ENCODE results near the gene SLC12A1. TPM values are rescaled to one million over a fixed set of nuclear protein-coding genes. Genes with fewer than 3 reads are reported as not detected.

The SLC12A1 gene
- total RNA-seq, 1 donor from 2014 or later: not detected

GRCh38 chr15:48336940-48337339 lies 130.8 kb downstream of the SLC12A1 start:
- no peak overlapping the region for H3K27ac Mint-ChIP-seq (ENCODE audit: unreplicated experiment)
- DNase-seq (ENCODE audit: low spot score): no peak
- H3K4me1 Mint-ChIP-seq (ENCODE audit: low read depth): peaks cover 23% of the 10 kb centered on the region
- no peak overlapping the region for H3K4me3 Mint-ChIP-seq (ENCODE audit: unreplicated experiment)
- H3K27me3 Mint-ChIP-seq (ENCODE audit: low read depth): no peaks in the 10 kb centered on the region
- peaks cover 11% of the 10 kb centered on the region for H3K36me3 Mint-ChIP-seq (ENCODE audit: low read depth)
- no peaks in the 10 kb centered on the region for H3K9me3 Mint-ChIP-seq (ENCODE audit: low read depth)
- peak; percentile 69 for TF ChIP-seq CTCF (IDR thresholded peaks at IDR 0.05)

- DNase-seq (ENCODE audit: low spot score): no peak
- Mint-ChIP-seq H3K9me3 (ENCODE audit: low read depth) (no peaks in the 10 kb centered on the region), H3K27ac (ENCODE audit: unreplicated experiment) (no peak overlapping the region), H3K4me1 (ENCODE audit: low read depth) (peaks cover 19% of the 10 kb centered on the region), H3K36me3 (ENCODE audit: low read depth) (peaks cover 12% of the 10 kb centered on the region), H3K4me3 (ENCODE audit: unreplicated experiment) (no peak overlapping the region), H3K27me3 (ENCODE audit: low read depth) (no peaks in the 10 kb centered on the region)
- no peak for TF ChIP-seq CTCF (IDR thresholded peaks at IDR 0.05)
Measured at GRCh38 chr15:48337607-48338006, 131.5 kb downstream of the SLC12A1 start.

DNA sequence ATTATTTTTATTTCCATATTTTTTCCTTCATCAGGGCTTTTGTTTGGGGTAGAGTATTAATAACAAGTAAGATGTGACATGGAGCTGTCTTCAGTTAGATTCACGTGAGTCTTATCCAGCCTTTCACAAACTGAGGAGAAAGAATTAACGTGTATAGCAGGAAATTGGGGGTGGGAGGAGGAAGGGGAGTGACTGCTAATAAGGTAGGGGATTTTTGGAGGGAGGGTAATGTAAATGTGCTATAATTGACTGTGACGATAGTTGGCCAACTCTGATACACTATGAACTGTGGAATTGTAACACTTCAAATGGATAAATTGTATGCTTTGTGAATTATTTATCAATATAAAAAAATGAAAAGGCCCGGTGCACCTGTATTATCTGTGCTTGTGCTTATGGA lies 134.0 kb downstream of the SLC12A1 start:
- H3K27me3 Mint-ChIP-seq (ENCODE audit: low read depth): no peaks in the 10 kb centered on the region
- no peak for DNase-seq (ENCODE audit: low spot score)
- H3K36me3 Mint-ChIP-seq (ENCODE audit: low read depth): peaks cover 12% of the 10 kb centered on the region
- H3K4me3 Mint-ChIP-seq (ENCODE audit: unreplicated experiment): no peak overlapping the region
- peaks cover 4% of the 10 kb centered on the region for H3K4me1 Mint-ChIP-seq (ENCODE audit: low read depth)
- no peak for TF ChIP-seq CTCF (IDR thresholded peaks at IDR 0.05)
- no peak overlapping the region for H3K27ac Mint-ChIP-seq (ENCODE audit: unreplicated experiment)
- no peaks in the 10 kb centered on the region for H3K9me3 Mint-ChIP-seq (ENCODE audit: low read depth)

DNA sequence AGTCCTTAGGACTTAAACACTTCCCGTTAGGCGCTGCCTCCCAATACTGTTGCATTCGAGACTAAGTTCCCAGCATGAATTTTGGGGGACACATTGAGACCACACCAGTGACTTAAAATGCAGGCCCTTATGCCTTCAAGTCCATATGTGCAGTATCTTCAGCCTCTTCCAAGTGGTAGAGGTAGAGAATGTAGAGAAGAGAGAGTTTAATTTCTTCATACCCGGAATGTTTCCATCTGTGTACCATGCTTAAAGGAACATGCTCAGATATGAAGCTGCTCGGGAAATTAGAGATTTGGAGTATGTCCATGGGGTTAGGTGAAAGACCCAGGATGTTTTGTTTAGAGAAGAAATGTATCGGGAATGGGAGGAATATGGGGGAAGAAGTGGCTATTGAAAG lies 137.8 kb downstream of the SLC12A1 start:
- no peak for TF ChIP-seq CTCF (IDR thresholded peaks at IDR 0.05)
- no peaks in the 10 kb centered on the region for H3K27me3 Mint-ChIP-seq (ENCODE audit: low read depth)
- H3K36me3 Mint-ChIP-seq (ENCODE audit: low read depth): peaks cover 12% of the 10 kb centered on the region
- no peaks in the 10 kb centered on the region for H3K9me3 Mint-ChIP-seq (ENCODE audit: low read depth)
- no peak overlapping the region for H3K4me3 Mint-ChIP-seq (ENCODE audit: unreplicated experiment)
- no peak overlapping the region for H3K27ac Mint-ChIP-seq (ENCODE audit: unreplicated experiment)
- no peaks in the 10 kb centered on the region for H3K4me1 Mint-ChIP-seq (ENCODE audit: low read depth)
- no peak for DNase-seq (ENCODE audit: low spot score)

DNA sequence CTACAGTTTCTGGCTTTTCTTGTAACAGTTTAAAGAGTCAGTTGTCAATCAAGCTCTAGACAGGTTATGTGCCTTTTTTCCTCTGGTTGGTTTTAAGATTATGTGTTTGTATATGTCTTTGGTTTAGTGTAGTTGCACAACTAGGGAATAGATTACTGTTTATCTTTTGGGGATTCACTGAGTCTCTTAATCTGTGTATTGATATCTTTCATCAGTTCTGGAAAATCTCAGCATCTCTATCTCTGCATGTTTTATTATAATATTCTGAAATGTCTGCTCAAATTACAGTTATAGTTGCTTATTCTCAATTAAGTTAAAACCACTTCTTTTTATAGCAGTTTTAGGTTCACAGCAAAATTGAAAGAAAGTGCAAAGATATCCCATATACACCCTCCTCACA lies 139.4 kb downstream of the SLC12A1 start:
- Mint-ChIP-seq H3K36me3 (ENCODE audit: low read depth) (peaks cover 9% of the 10 kb centered on the region), H3K4me1 (ENCODE audit: low read depth) (no peaks in the 10 kb centered on the region), H3K27ac (ENCODE audit: unreplicated experiment) (no peak overlapping the region), H3K27me3 (ENCODE audit: low read depth) (no peaks in the 10 kb centered on the region), H3K9me3 (ENCODE audit: low read depth) (no peaks in the 10 kb centered on the region), H3K4me3 (ENCODE audit: unreplicated experiment) (no peak overlapping the region)
- DNase-seq (ENCODE audit: low spot score): no peak
- TF ChIP-seq CTCF (IDR thresholded peaks at IDR 0.05): no peak

Measured in chondrocyte (in vitro differentiated cells).